Measurements from ENCODE around the gene MOBP.

The MOBP gene

GRCh38 chr3:39433642-39434041 lies 33.8 kb upstream of the MOBP start:
- peaks cover 16% of the 10 kb centered on the region for H3K4me1 ChIP-seq (ENCODE audit: control insufficient read depth, insufficient read depth, low read length, poor library complexity, severe bottlenecking)
- H3K4me3 ChIP-seq (ENCODE audit: extremely low read depth, insufficient read depth, low read length, poor library complexity, severe bottlenecking): no peak overlapping the region
- no peak overlapping the region for H3K27ac ChIP-seq (ENCODE audit: low read depth, low read length, severe bottlenecking)
- no peaks in the 10 kb centered on the region for H3K36me3 ChIP-seq (ENCODE audit: control insufficient read depth, insufficient read depth, low read length)
- H3K9me3 ChIP-seq (ENCODE audit: control insufficient read depth, low read length): no peaks in the 10 kb centered on the region
- no CpG with 5 or more reads among the region's 3 CpGs for WGBS, 2 experiments (ENCODE audit: insufficient coverage in 2 of 2)

GRCh38 chr3:39434574-39434973 lies 32.9 kb upstream of the MOBP start:
- Histone ChIP-seq H3K4me3 (ENCODE audit: extremely low read depth, insufficient read depth, low read length, poor library complexity, severe bottlenecking) (no peak overlapping the region), H3K9me3 (ENCODE audit: control insufficient read depth, low read length) (no peaks in the 10 kb centered on the region), H3K36me3 (ENCODE audit: control insufficient read depth, insufficient read depth, low read length) (no peaks in the 10 kb centered on the region), H3K4me1 (ENCODE audit: control insufficient read depth, insufficient read depth, low read length, poor library complexity, severe bottlenecking) (peaks cover 16% of the 10 kb centered on the region), H3K27ac (ENCODE audit: low read depth, low read length, severe bottlenecking) (no peak overlapping the region)
- WGBS, 2 experiments (ENCODE audit: insufficient coverage in 2 of 2): 87 to 89% methylated on average over 2 to 4 of the region's 5 CpGs

- peak overlapping the region; percentile 50 for H3K27ac ChIP-seq (ENCODE audit: low read depth, low read length, severe bottlenecking)
- H3K36me3 ChIP-seq (ENCODE audit: control insufficient read depth, insufficient read depth, low read length): no peaks in the 10 kb centered on the region
- no peak overlapping the region for H3K4me3 ChIP-seq (ENCODE audit: extremely low read depth, insufficient read depth, low read length, poor library complexity, severe bottlenecking)
- peaks cover 16% of the 10 kb centered on the region for H3K4me1 ChIP-seq (ENCODE audit: control insufficient read depth, insufficient read depth, low read length, poor library complexity, severe bottlenecking)
- WGBS, 2 experiments (ENCODE audit: insufficient coverage in 2 of 2): no CpG with 5 or more reads among the region's 1 CpG
- H3K9me3 ChIP-seq (ENCODE audit: control insufficient read depth, low read length): no peaks in the 10 kb centered on the region
Measured at GRCh38 chr3:39435006-39435748, 32.3 kb upstream of the MOBP start.

- WGBS, 2 experiments (ENCODE audit: insufficient coverage in 2 of 2): 93 to 96% methylated on average over 3 to 4 of the region's 4 CpGs
- no peak overlapping the region for H3K27ac ChIP-seq (ENCODE audit: low read depth, low read length, severe bottlenecking)
- H3K9me3 ChIP-seq (ENCODE audit: control insufficient read depth, low read length): no peaks in the 10 kb centered on the region
- peaks cover 16% of the 10 kb centered on the region for H3K4me1 ChIP-seq (ENCODE audit: control insufficient read depth, insufficient read depth, low read length, poor library complexity, severe bottlenecking)
- H3K36me3 ChIP-seq (ENCODE audit: control insufficient read depth, insufficient read depth, low read length): no peaks in the 10 kb centered on the region
- no peak overlapping the region for H3K4me3 ChIP-seq (ENCODE audit: extremely low read depth, insufficient read depth, low read length, poor library complexity, severe bottlenecking)
Measured at GRCh38 chr3:39438880-39439279, 28.6 kb upstream of the MOBP start.

GRCh38 chr3:39440316-39440715 lies 27.2 kb upstream of the MOBP start:
- H3K9me3 ChIP-seq (ENCODE audit: control insufficient read depth, low read length): no peaks in the 10 kb centered on the region
- no peaks in the 10 kb centered on the region for H3K36me3 ChIP-seq (ENCODE audit: control insufficient read depth, insufficient read depth, low read length)
- peaks cover 6% of the 10 kb centered on the region for H3K4me1 ChIP-seq (ENCODE audit: control insufficient read depth, insufficient read depth, low read length, poor library complexity, severe bottlenecking)
- WGBS, 2 experiments (ENCODE audit: insufficient coverage in 2 of 2): 93 to 100% methylated on average over 3 to 6 of the region's 8 CpGs
- H3K4me3 ChIP-seq (ENCODE audit: extremely low read depth, insufficient read depth, low read length, poor library complexity, severe bottlenecking): no peak overlapping the region
- H3K27ac ChIP-seq (ENCODE audit: low read depth, low read length, severe bottlenecking): no peak overlapping the region

- H3K4me1 ChIP-seq (ENCODE audit: control insufficient read depth, insufficient read depth, low read length, poor library complexity, severe bottlenecking): peaks cover 6% of the 10 kb centered on the region
- H3K27ac ChIP-seq (ENCODE audit: low read depth, low read length, severe bottlenecking): no peak overlapping the region
- WGBS, 2 experiments (ENCODE audit: insufficient coverage in 2 of 2): 83 to 89% methylated on average over 4 of the region's 4 CpGs
- H3K9me3 ChIP-seq (ENCODE audit: control insufficient read depth, low read length): no peaks in the 10 kb centered on the region
- H3K36me3 ChIP-seq (ENCODE audit: control insufficient read depth, insufficient read depth, low read length): no peaks in the 10 kb centered on the region
- no peak overlapping the region for H3K4me3 ChIP-seq (ENCODE audit: extremely low read depth, insufficient read depth, low read length, poor library complexity, severe bottlenecking)
Measured at GRCh38 chr3:39443530-39443929, 23.9 kb upstream of the MOBP start.

GRCh38 chr3:39445927-39446326 lies 21.6 kb upstream of the MOBP start:
- 85 to 100% methylated on average over 2 of the region's 2 CpGs for WGBS, 2 experiments (ENCODE audit: insufficient coverage in 2 of 2)
- H3K4me1 ChIP-seq (ENCODE audit: control insufficient read depth, insufficient read depth, low read length, poor library complexity, severe bottlenecking): peaks cover 6% of the 10 kb centered on the region
- H3K4me3 ChIP-seq (ENCODE audit: extremely low read depth, insufficient read depth, low read length, poor library complexity, severe bottlenecking): no peak overlapping the region
- no peaks in the 10 kb centered on the region for H3K9me3 ChIP-seq (ENCODE audit: control insufficient read depth, low read length)
- H3K36me3 ChIP-seq (ENCODE audit: control insufficient read depth, insufficient read depth, low read length): no peaks in the 10 kb centered on the region
- H3K27ac ChIP-seq (ENCODE audit: low read depth, low read length, severe bottlenecking): no peak overlapping the region

GRCh38 chr3:39446444-39446843 lies 21.0 kb upstream of the MOBP start:
- no peaks in the 10 kb centered on the region for H3K9me3 ChIP-seq (ENCODE audit: control insufficient read depth, low read length)
- H3K36me3 ChIP-seq (ENCODE audit: control insufficient read depth, insufficient read depth, low read length): no peaks in the 10 kb centered on the region
- no peak overlapping the region for H3K4me3 ChIP-seq (ENCODE audit: extremely low read depth, insufficient read depth, low read length, poor library complexity, severe bottlenecking)
- H3K27ac ChIP-seq (ENCODE audit: low read depth, low read length, severe bottlenecking): no peak overlapping the region
- peaks cover 6% of the 10 kb centered on the region for H3K4me1 ChIP-seq (ENCODE audit: control insufficient read depth, insufficient read depth, low read length, poor library complexity, severe bottlenecking)
- no CpG with 5 or more reads among the region's 2 CpGs for WGBS, 2 experiments (ENCODE audit: insufficient coverage in 2 of 2)

GRCh38 chr3:39447637-39448483 lies 19.6 kb upstream of the MOBP start:
- Histone ChIP-seq H3K9me3 (ENCODE audit: control insufficient read depth, low read length) (no peaks in the 10 kb centered on the region), H3K27ac (ENCODE audit: low read depth, low read length, severe bottlenecking) (no peak overlapping the region)

GRCh38 chr3:39448506-39449233 lies 18.8 kb upstream of the MOBP start:
- WGBS, 2 experiments (ENCODE audit: insufficient coverage in 2 of 2): 80 to 85% methylated on average over 6 to 8 of the region's 10 CpGs
- H3K4me3 ChIP-seq (ENCODE audit: extremely low read depth, insufficient read depth, low read length, poor library complexity, severe bottlenecking): no peak overlapping the region
- H3K27ac ChIP-seq (ENCODE audit: low read depth, low read length, severe bottlenecking): no peak overlapping the region
- no peaks in the 10 kb centered on the region for H3K36me3 ChIP-seq (ENCODE audit: control insufficient read depth, insufficient read depth, low read length)
- peaks cover 6% of the 10 kb centered on the region for H3K4me1 ChIP-seq (ENCODE audit: control insufficient read depth, insufficient read depth, low read length, poor library complexity, severe bottlenecking)
- H3K9me3 ChIP-seq (ENCODE audit: control insufficient read depth, low read length): no peaks in the 10 kb centered on the region

More at GRCh38 chr3:39447637-39448483, 19.6 kb upstream of the MOBP start:
- no peak overlapping the region for H3K4me3 ChIP-seq (ENCODE audit: extremely low read depth, insufficient read depth, low read length, poor library complexity, severe bottlenecking)
- no peaks in the 10 kb centered on the region for H3K36me3 ChIP-seq (ENCODE audit: control insufficient read depth, insufficient read depth, low read length)
- peaks cover 6% of the 10 kb centered on the region for H3K4me1 ChIP-seq (ENCODE audit: control insufficient read depth, insufficient read depth, low read length, poor library complexity, severe bottlenecking)
- WGBS, 2 experiments (ENCODE audit: insufficient coverage in 2 of 2): 22 to 57% methylated on average over 2 to 6 of the region's 13 CpGs
